HL-60/S4 treated with phorbol 12-myristate 13-acetate at 8.2 ng/mL for 4 days and 3 days (cell line): Measurements from ENCODE around the gene MTARC2.

ENCODE experiments used
- in situ Hi-C: fragments of 300-500 bp; cut with MboI; formaldehyde crosslinking; loops from 2 replicates; pipeline ENCODE4 v1.15.0; 2022; ENCODE audit warnings: low sequenced_read_pairs

The MTARC2 gene

GRCh38 chr1:220824031-220824989 lies 76.2 kb downstream of the MTARC2 start:
- in situ Hi-C loops = no loop called here

DNA sequence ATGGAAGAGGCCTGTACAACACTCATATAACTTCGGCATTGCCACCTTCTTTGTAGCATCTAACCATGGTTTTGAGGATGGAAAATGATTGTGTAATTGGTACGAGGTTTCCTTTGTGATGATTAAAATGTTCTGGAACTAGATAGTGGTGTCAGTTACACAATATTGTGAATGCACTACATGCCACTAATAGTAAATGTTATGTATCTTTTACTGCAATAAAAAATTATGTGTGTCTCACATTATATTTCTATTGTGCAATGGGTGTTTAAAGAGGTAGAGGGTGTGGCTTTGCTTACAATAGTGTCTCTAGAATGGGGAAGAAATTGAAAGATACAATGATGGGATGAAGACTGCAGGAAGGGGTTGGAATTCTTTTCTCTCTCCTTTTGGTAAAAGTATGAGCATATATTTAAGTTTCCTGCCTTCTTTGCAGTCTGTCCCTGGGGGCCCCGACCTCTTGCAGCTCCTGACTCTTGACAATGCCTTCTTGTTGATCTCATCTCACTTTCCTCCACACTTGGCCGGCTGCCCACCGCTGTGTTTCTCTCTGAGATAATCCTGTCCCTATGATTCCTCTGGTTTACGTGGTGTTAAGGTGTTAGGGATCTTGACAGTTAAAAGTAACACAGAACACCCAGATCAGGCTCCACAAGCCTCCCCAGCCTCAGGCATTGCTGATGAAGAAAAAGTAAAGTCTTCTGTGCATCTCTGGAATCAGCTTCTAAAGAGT lies 77.9 kb downstream of the MTARC2 start:
- in situ Hi-C loops = no loop called here

DNA sequence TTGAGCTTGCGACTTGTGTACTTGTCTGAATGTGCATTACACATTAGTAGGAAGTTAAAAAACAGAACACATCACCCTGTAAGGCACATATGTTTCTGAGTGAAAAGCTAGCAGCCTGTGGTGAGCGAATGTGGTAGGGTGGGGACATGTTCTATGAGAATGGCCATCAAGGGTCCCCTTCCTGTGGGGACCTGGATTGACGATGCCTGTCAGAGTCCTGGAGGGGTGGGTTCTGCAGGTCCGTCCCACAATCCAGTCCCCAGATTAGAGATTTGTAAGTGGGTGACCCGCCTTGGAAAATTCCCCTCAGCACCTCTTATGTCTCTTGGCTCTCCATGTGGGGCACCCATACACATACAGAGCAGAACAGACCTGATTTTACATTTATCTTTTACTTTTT lies 78.6 kb downstream of the MTARC2 start:
- in situ Hi-C loops = no loop called here

- in situ Hi-C loops = no loop called here
Measured at GRCh38 chr1:220827445-220828178, 79.5 kb downstream of the MTARC2 start.

- in situ Hi-C loops = no loop called here
Measured at GRCh38 chr1:220828179-220828490, 80.0 kb downstream of the MTARC2 start.

- in situ Hi-C loops = no loop called here
Measured at GRCh38 chr1:220828950-220829586, 80.9 kb downstream of the MTARC2 start.

GRCh38 chr1:220833436-220833835 lies 85.3 kb downstream of the MTARC2 start:
- in situ Hi-C loops = no loop called here
